HCT116 (cell line): ENCODE measurements around the gene NEK5. TPM values are rescaled to one million over a fixed set of nuclear protein-coding genes. Genes with fewer than 3 reads are reported as not detected.

ENCODE experiments used
- ATAC-seq: fragments of 200-7000 bp; cut with Tn5 transposase; 2 replicates; pipeline ENCODE4 v1.9.1; 2020; ENCODE audit warnings: mild to moderate bottlenecking, moderate library complexity
- BruUV-seq: library from RNA; stranded (reverse); fragments of 400-500 nt; replicated peaks from 2 replicates; lab custom pipeline; 2021; lab: Mats Ljungman, UMichigan
- CTCF ChIA-PET: fragments of 300-600 bp; sonication (Branson Sonifier 250); formaldehyde crosslinking; loops from one replicate; lab custom pipeline; 2021; ENCODE audit warnings: antibody characterized with exemption; lab: Charles Lee
- POLR2A ChIA-PET: fragments of 300-600, 350-600 bp; sonication (Branson Sonifier 250); formaldehyde crosslinking; loops from one replicate; lab custom pipeline; 2021; ENCODE audit warnings: antibody characterized with exemption; lab: Charles Lee
- RAD21 ChIA-PET, 2 experiments: fragments of 300-600 bp; sonication (Branson Sonifier 250); formaldehyde crosslinking; loops; one replicate each; lab custom pipeline; 2023; ENCODE audit warnings: low total read pairs in 2 of 2; ENCODE audit not compliant: uncharacterized antibody in 2 of 2, unreplicated experiment in 2 of 2, low non-redundant PET in 1 of 2; lab: Charles Lee
- DNase-seq: peaks from one replicate; pipeline ENCODE4 v3.0.0-alpha.2; 2010; ENCODE audit warnings: low read depth, low spot score
- H2AFZ ChIP-seq: fragments of 200-600 bp; shearing (Covaris generic), sonication (generic); 2 replicates; pipeline ENCODE4 v1.6.1; 2017; ENCODE audit warnings: low read depth, mixed run types, mixed read lengths, antibody characterized with exemption, low read length; ENCODE audit not compliant: poor library complexity, severe bottlenecking
- H3K27ac ChIP-seq: 2 replicates; pipeline ENCODE4 v1.5.1; 2012; ENCODE audit warnings: low read depth, low read length
- H3K27me3 ChIP-seq: fragments of 200-600 bp; sonication (generic); 2 replicates; pipeline ENCODE4 v1.6.1; 2016; ENCODE audit warnings: mixed run types, low read length, mixed read lengths; ENCODE audit not compliant: insufficient read depth
- H3K36me3 ChIP-seq, 2 experiments: fragments of 200-500 bp in 1 of 2; fragments of 200-600 bp in 1 of 2; sonication (Bioruptor generic) in 1 of 2; sonication (generic) in 1 of 2; 2 replicates each; pipeline versions ENCODE4 v1.5.1 to v1.6.1; 2014 to 2016; ENCODE audit warnings: low read length in 2 of 2, inconsistent platforms in 1 of 2, mixed read lengths in 1 of 2, mixed run types in 1 of 2; ENCODE audit not compliant: insufficient read depth in 2 of 2, control insufficient read depth in 1 of 2
- H3K4me1 ChIP-seq, 2 experiments: fragments of 200-600 bp in 1 of 2; sonication (generic) in 1 of 2; 2 replicates each; pipeline versions ENCODE4 v1.5.1 to v1.6.1; 2012 to 2017; ENCODE audit warnings: low read length in 2 of 2, inconsistent platforms in 1 of 2, mild to moderate bottlenecking in 1 of 2, mixed read lengths in 1 of 2, mixed run types in 1 of 2, moderate library complexity in 1 of 2; ENCODE audit not compliant: insufficient read depth in 2 of 2, control insufficient read depth in 1 of 2
- H3K4me2 ChIP-seq: fragments of 200-600 bp; sonication (generic); 2 replicates; pipeline ENCODE4 v1.6.1; 2017; ENCODE audit warnings: mixed run types, low read length, mixed read lengths
- H3K4me3 ChIP-seq, 2 experiments: fragments of 200-600 bp in 1 of 2; sonication (generic) in 1 of 2; replicated peaks in 1 of 2; 2 replicates each; pipeline ENCODE4 v1.5.1; 2011 to 2016; ENCODE audit warnings: low read length in 2 of 2, control low read depth in 1 of 2, low read depth in 1 of 2, mild to moderate bottlenecking in 1 of 2, mixed read lengths in 1 of 2, mixed run types in 1 of 2
- H3K79me2 ChIP-seq: fragments of 200-600 bp; sonication (generic); 2 replicates; pipeline ENCODE4 v1.6.1; 2017; ENCODE audit warnings: mild to moderate bottlenecking, mixed run types, low read length, moderate library complexity, mixed read lengths; ENCODE audit not compliant: insufficient read depth
- H3K9ac ChIP-seq: fragments of 200-600 bp; sonication (generic); 2 replicates; pipeline ENCODE4 v1.6.1; 2016; ENCODE audit warnings: low read length, mixed read lengths
- H3K9me2 ChIP-seq: fragments of 200-600 bp; sonication (generic), shearing (Covaris generic); 2 replicates; pipeline ENCODE4 v1.6.1; 2017; ENCODE audit warnings: mixed run types, mild to moderate bottlenecking, moderate library complexity; ENCODE audit not compliant: insufficient read depth
- H3K9me3 ChIP-seq, 2 experiments: fragments of 200-500 bp in 1 of 2; fragments of 200-600 bp in 1 of 2; sonication (Bioruptor generic) in 1 of 2; sonication (generic) in 1 of 2; 2 replicates each; pipeline ENCODE4 v1.6.1; 2014 to 2017; ENCODE audit warnings: low read length in 2 of 2, mixed read lengths in 2 of 2, inconsistent platforms in 1 of 2, low read depth in 1 of 2, mild to moderate bottlenecking in 1 of 2, mixed run types in 1 of 2, moderate library complexity in 1 of 2; ENCODE audit not compliant: control insufficient read depth in 1 of 2, insufficient read depth in 1 of 2
- H4K20me1 ChIP-seq: fragments of 200-600 bp; sonication (generic), shearing (Covaris generic); 2 replicates; pipeline ENCODE4 v1.6.1; 2017; ENCODE audit warnings: mixed run types, mild to moderate bottlenecking, moderate library complexity; ENCODE audit not compliant: insufficient read depth
- ATF3 ChIP-seq: IDR thresholded peaks from 2 replicates; pipeline ENCODE4 v1.6.1; 2012
- CBX3 ChIP-seq: IDR thresholded peaks from 2 replicates; pipeline ENCODE4 v1.6.1; 2012; ENCODE audit warnings: low read depth
- CEBPB ChIP-seq: IDR thresholded peaks from 2 replicates; pipeline ENCODE4 v1.6.1; 2012; ENCODE audit warnings: low read depth
- EGR1 ChIP-seq: IDR thresholded peaks from 2 replicates; pipeline ENCODE4 v1.6.1; 2012; ENCODE audit warnings: low read depth
- ELF1 ChIP-seq: IDR thresholded peaks from 2 replicates; pipeline ENCODE4 v1.6.1; 2012; ENCODE audit warnings: low read depth, borderline replicate concordance
- EZH2phosphoT487 ChIP-seq: fragments of 200-600 bp; IDR thresholded peaks from 2 replicates; pipeline ENCODE4 v1.6.1; 2018; ENCODE audit warnings: antibody characterized with exemption, borderline replicate concordance
- JUND ChIP-seq: IDR thresholded peaks from 2 replicates; pipeline ENCODE4 v1.6.1; 2012
- MAX ChIP-seq: IDR thresholded peaks from 2 replicates; pipeline ENCODE4 v1.6.1; 2012
- POLR2AphosphoS5 ChIP-seq: IDR thresholded peaks from 2 replicates; pipeline ENCODE4 v1.6.1; 2011; ENCODE audit warnings: mild to moderate bottlenecking, low read depth, low read length, moderate library complexity
- RAD21 ChIP-seq: IDR thresholded peaks from 2 replicates; pipeline ENCODE4 v1.6.1; 2012; ENCODE audit warnings: low read depth, mild to moderate bottlenecking
- TCF7L2 ChIP-seq: IDR thresholded peaks from 2 replicates; pipeline ENCODE4 v1.7.0; 2011; ENCODE audit warnings: borderline replicate concordance, inconsistent platforms; ENCODE audit not compliant: insufficient read depth, insufficient read length; ENCODE audit errors: extremely low read depth
- YY1 ChIP-seq: IDR thresholded peaks from 2 replicates; pipeline ENCODE4 v1.6.1; 2011; ENCODE audit warnings: low read length, low read depth, moderate library complexity, mild to moderate bottlenecking; ENCODE audit not compliant: insufficient replicate concordance; ENCODE audit errors: extremely low read depth
- ZBTB33 ChIP-seq: IDR thresholded peaks from 2 replicates; pipeline ENCODE4 v1.6.1; 2011; ENCODE audit warnings: mild to moderate bottlenecking, low read length, moderate library complexity; ENCODE audit not compliant: insufficient replicate concordance; ENCODE audit errors: extremely low read depth
- ZFX ChIP-seq: fragments of 450-650 bp; IDR thresholded peaks from 2 replicates; pipeline ENCODE4 v1.6.1; 2017
- ZNF274 ChIP-seq: fragments of 200-500 bp; sonication (Bioruptor generic); IDR thresholded peaks from 2 replicates; pipeline ENCODE4 v1.6.1; 2014; ENCODE audit warnings: mild to moderate bottlenecking, low read depth, low read length, inconsistent platforms
- intact Hi-C: fragments of 100-400 bp; cut with micrococcal nuclease; formaldehyde crosslinking; loops from 2 replicates; pipeline ENCODE4 v1.10.0; 2022
- total RNA-seq: library from RNA; stranded (reverse); gene quantifications from one replicate; pipeline ENCODE4 v1.2.1, GENCODE V29; 2021; ENCODE audit not compliant: unreplicated experiment

Gene NEK5
- total RNA-seq, 1 experiment from 2014 or later, result 1.5 TPM

- no peak for ATAC-seq
- DNase-seq, result no peak
- Histone ChIP-seq H3K79me2 (no peaks in the 10 kb centered on the region), H3K27me3 (no peaks in the 10 kb centered on the region), H3K9me2 (no peaks in the 10 kb centered on the region), H3K4me3 (no peak overlapping the region), H2AFZ (no peak overlapping the region), H3K36me3 (no peaks in the 10 kb centered on the region), H4K20me1 (no peaks in the 10 kb centered on the region), H3K4me2 (no peak overlapping the region), H3K9me3 (no peaks in the 10 kb centered on the region), H3K27ac (no peak overlapping the region), H3K4me1 (no peaks in the 10 kb centered on the region), H3K9ac (no peak overlapping the region)
- no TSS peak for BruUV-seq
- RAD21 ChIA-PET, result no interaction called here
- TF ChIP-seq YY1 (no peak), CBX3 (no peak), ELF1 (no peak), ZBTB33 (no peak), EGR1 (no peak), CEBPB (no peak), ZNF274 (no peak), POLR2AphosphoS5 (no peak), JUND (no peak), TCF7L2 (no peak), ZFX (no peak), EZH2phosphoT487 (no peak), RAD21 (no peak), ATF3 (no peak), MAX (no peak)
- intact Hi-C loops, result no loop called here
- POLR2A ChIA-PET, result no interaction called here
- CTCF ChIA-PET, result no interaction called here
These were observed 80.4 kb downstream of the NEK5 start for GRCh38 chr13:52048516-52048915.
